Measurements from ENCODE around the gene RELN.

Gene RELN

DNA sequence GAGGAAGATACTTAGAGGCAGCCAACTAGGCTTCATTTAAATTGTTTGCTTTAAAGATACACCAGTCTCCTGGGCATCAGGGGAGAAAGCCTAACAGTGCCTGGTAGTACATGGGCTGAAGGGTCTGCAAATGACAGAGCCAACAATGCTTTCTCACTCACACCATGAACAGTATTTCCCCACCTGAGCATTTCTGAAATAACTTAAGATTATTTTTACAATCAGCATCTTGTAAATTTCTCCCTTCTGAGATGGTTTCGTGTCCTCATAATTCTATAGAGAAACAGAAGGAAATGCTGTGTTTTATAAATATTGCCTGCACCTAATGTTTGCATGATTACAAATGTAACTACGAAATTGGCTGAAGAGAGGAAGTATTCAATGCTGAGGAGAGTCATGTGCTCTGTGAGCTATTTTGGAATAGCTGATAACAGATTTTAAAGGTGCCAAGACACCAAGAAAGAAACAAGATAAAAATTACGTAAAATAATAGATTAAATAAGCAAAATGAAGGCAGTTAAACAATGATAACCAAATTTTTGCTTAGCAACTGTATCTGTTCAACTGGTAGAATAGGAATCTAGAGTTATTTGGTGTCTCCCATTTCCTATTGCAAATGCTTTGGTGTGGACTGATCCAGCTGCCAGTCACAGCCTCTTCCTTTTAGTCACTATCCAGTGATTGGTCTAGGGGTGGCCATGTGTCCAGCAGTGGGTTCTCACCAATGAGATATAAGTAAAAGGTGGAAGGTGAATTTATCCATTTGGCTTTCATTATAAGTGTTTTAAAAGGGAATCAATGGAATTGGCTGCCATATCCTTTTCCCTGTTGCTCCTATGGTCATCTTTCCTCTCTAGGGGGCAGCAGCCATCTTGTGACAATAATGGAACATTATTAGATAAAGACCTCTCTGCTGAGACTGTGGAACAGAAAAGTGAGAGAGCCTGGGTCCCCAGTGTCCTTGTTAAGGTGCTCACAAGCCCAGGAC lies 375.5 kb downstream of the RELN start:
- no peak for DNase-seq

- no peak for DNase-seq
Measured at GRCh38 chr7:103609778-103610177, 379.7 kb downstream of the RELN start.

- DNase-seq = no peak
Measured at GRCh38 chr7:103605640-103606039, 383.8 kb downstream of the RELN start.

DNA sequence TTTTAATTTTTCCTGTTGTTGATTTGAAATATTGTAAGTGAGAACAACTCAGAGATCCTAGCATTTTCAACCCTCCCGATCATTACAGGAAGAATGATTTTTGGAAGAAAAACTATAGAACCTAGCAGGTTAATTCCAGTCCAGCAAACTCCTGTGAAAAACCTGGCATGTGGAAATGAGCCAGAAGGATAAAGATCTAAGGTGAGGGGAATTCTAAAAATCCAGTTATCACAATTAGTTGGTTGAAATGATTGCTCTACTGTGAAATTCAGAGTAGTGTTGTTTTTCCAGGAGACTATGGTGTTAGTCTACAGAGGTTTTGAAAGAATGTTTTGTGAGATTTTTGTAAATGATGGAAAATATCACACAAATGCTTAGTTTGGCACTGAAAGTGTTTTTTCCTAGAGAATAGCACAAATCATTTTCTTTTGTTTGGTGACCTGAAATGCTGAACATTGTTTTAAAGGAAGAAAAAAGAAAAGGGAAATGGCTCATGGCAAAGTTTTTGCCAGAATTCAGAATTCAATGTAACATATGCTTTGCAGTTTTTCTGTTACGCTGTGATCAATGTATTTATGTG lies 391.0 kb downstream of the RELN start:
- no peak for DNase-seq

DNA sequence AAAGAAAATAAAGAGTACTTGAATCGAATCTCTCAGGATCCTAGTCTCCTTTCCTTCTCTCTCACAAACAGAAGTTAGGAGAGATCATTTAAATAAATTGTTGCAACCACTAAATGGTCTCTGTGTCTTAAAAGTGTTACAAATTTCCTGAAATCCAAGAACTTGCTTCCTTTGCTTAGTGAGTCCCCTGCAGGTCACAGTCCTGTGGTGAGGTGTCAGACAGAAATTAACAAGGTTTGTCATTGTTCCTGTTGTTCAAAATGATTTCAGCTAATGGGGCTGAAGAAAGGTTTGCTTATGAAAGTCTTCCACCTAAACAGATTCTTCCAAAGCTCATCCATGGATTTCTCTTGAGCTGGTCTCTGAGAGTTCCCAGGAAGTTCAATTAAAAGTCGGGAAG lies 391.9 kb downstream of the RELN start:
- no peak for DNase-seq

- no peak for DNase-seq
Measured at GRCh38 chr7:103594186-103594585, 395.3 kb downstream of the RELN start.

- no peak for DNase-seq
Measured at GRCh38 chr7:103593691-103594090, 395.8 kb downstream of the RELN start.

GRCh38 chr7:103592844-103593243 lies 396.6 kb downstream of the RELN start:
- no peak for DNase-seq

DNA sequence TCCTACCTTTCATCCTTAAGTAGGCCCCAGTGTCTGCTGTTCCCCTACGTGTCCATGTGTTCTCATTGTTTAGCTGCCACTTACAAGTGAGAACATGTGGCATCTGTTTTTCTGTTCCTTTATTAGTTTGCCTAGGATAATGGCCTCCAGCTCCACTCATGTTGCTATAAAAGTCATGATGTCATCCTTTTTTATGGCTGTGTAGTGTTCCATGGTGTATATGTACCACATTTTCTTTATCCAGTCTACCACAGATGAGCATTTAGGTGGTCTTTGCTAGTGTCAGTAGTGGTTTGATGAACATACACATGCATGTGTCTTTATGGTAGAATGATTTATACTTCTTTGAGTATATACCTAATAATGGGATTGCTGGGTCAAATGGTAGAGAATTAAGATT lies 397.3 kb downstream of the RELN start:
- DNase-seq = no peak

DNA sequence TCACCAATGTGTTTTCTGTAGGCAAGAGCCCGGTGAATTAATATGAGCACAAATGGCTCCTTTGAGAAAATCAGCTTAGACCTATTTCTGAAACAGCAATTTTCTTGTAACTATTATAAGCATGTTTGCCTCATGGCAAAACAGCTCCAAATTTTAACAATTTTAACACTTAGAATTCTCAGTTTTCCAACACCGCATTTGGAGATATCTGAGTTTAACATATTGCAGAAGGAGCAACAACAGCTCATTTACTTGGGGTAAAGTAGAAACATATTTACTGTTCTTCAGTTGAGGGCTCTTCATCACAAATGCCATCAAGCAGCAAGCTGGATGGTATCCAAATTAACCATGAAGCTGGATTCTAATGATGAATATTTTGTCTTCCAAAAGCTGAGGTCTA lies 409.4 kb downstream of the RELN start:
- DNase-seq = no peak

DNA sequence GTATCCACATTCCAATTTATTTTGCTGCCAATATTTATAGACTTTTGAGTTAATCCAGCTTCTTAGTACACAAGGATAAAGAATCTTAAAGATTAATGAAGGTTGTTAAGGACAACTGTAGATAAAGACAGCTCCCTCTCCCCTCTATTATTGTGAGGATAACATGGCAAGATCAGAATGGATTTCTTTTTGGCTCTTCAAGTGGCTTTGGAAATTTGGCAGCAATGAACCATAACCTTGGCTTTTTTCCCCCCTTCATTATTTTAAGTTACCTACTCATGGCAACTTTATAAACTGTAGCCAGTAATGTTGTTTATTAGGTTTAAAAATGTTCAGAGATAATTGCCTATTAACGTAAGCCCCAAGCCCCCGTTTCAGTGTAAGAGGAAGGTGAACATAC lies 412.4 kb downstream of the RELN start:
- DNase-seq = no peak

- DNase-seq = no peak
Measured at GRCh38 chr7:103576641-103577040, 412.8 kb downstream of the RELN start.

DNA sequence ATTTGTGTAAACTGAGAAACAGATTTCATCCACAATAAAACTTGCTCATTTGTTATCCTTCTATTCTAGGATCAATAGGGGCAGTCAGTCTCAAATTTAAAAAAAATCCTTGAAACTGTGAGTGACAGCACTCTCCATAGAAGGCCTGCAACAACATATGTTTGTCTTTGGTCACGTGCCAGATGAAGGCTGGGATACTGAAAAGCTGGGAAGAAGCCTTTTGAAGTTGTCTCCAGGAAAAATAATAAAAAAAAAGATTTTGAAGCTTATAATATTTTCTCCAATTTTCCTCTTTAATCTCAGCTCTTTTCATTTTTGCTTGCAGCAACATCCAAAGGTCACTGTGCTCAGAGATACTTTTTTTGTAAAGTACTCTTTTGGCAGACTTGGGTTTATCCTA lies 414.9 kb downstream of the RELN start:
- DNase-seq = no peak

DNA sequence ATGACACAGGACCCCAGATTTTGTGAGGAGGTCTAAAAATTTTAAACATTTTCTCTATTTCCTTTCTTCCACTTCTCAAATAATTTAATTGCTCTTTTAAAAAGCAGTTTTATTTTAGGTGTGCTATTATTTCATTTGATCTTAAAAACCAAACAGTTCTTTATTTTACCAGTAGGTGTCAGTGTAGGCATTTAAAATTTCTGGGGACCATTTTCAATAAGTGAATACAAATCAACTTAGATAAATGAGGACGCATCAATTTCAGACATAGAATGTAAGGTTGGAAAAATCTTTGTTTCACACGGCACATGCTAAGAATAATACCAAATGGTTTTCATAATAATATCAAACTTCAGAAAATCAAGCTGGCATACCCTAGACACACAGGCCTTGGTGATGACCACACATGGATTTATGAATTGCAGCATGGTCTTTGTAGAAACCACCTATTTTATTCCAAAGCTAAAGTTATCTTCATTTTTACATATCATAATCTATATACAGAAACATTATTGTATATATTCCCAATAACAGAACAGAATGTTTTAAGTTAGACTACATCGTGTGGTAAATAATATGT lies 415.9 kb downstream of the RELN start:
- DNase-seq = no peak

DNA sequence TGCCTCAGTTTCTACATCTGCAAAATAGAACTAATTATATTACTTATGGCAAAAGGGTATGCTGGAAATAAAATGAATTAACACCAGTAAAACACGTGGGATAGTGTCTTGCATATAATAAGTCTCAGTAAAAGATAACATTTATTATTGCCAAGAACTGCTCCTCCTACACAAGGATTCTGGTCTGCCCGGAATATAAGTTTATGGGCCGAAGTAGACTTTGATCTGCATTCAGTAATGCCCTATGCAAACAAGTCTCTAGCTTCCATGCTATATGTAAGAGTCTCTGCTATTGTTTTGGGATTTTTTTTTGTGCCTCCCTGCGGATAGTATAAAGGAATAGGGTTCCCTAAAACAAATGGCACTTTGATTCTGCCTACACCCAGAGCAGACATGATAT lies 417.9 kb downstream of the RELN start:
- no peak for DNase-seq

- DNase-seq = no peak
Measured at GRCh38 chr7:103569621-103570305, 419.7 kb downstream of the RELN start.

- DNase-seq = no peak
Measured at GRCh38 chr7:103564416-103564815, 425.0 kb downstream of the RELN start.

DNA sequence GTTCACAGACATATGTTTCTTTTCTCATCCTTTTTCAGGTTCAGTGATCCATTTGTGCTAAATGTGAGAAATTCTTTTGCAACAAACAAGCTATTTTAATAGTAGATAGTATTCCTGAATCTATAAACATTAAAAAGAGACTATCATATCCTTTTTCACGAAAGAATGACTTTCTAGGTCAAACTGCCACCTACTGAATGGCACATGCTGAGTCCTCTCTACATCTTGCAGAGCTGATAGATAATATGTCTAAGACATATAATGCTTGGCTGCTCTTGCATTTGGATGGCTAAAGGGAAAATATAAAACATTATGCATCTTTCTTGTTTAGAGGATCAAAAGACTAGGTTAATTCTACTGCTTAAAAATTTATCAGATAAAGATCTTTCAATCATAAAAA lies 429.3 kb downstream of the RELN start:
- no peak for DNase-seq

DNA sequence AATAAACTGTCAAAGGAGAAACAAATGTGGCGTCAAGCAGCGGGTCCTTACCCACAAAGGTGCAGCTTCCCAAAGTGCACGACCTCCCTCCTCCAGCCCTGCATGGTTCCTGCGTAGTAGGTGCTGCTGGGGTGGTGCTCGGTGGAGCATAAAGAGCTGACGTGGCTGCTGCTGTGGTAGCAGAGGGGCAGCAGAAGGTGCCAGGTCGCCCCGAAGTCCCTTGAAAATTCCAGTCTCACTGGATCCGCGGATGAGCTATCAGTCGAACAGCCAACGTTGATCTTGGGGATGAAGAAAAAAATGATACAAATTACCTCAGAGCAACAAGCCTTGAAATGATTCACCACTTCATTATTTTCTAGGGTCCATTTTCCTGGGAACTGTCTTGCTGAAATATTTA lies 438.4 kb downstream of the RELN start:
- no peak for DNase-seq

- DNase-seq = no peak
Measured at GRCh38 chr7:103549786-103550185, 439.7 kb downstream of the RELN start.

DNA sequence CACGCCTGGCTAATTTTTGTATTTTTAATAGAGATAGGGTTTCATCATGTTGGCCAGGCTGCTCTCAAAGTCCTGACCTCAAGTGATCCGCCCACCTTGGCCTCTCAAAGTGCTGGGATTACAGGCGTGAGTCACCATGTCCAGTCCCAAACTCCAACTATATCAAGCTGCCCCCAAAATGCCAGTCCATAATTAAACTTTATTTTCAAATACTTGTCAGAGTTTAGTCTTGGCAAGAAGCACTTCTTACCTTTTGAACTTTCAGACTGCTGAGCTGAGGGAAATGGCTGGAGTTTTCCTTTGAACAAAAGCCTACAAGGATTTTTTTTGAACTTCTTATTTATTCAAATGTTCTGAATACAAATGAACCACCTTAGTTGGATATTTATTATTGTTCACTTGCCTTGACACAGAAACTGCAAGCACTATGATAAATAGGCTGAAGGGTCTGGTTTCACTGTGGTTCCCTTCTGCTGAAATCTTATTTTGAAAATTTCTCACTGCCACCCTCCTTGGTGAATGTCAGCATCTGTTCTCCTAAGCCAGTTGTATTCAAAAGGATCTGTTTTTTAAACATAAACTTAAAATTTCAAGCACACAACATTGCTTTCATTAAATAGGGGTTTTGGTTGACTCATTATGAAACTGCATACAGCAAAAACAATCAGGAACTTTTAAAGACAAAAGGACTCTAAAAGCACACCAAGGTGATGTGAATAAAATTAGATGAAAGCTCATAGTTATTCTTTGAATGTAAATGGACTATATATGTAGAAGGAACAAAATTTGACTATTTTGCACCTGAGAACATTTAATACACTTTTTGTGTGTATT lies 441.8 kb downstream of the RELN start:
- no peak for DNase-seq

- no peak for DNase-seq
Measured at GRCh38 chr7:103542470-103542869, 447.0 kb downstream of the RELN start.

GRCh38 chr7:103541947-103542346 lies 447.5 kb downstream of the RELN start:
- DNase-seq = no peak
